Stimulated activated naive CD4-positive, alpha-beta T cell treated with Interleukin-2 at 50 U/mL for 16 hours (primary cell): ENCODE measurements around the gene GGT6.
"Not testable (repeated sequence)": the region's sequence is repeated elsewhere in the genome, so short reads cannot be mapped to it uniquely, and the experiment has no call there.

Experiments
- DNase-seq: peaks from one replicate; lab custom pipeline; 2025; lab: John Stamatoyannopoulos, UW

The GGT6 gene

GRCh38 chr17:4560421-4560820 is at the start of gene GGT6:
Gene GGT6, minus strand, starts transcription at chr17:4560577. Its CDS starts 56 bp downstream, at chr17:4560521.
- no peak for DNase-seq

GRCh38 chr17:4610162-4610561 is 49.8 kb upstream of the GGT6 start:
- no peak for DNase-seq

- no peak for DNase-seq
Measured at GRCh38 chr17:4609761-4610160, 49.4 kb upstream of the GGT6 start.

GRCh38 chr17:4607773-4608187 is 47.4 kb upstream of the GGT6 start:
- no peak for DNase-seq

- DNase-seq, result no peak
Measured at GRCh38 chr17:4607261-4607741, 46.9 kb upstream of the GGT6 start.

- no peak for DNase-seq
Measured at GRCh38 chr17:4605826-4606225, 45.4 kb upstream of the GGT6 start.

GRCh38 chr17:4604736-4605135 is 44.4 kb upstream of the GGT6 start:
- not testable (repeated sequence) for DNase-seq

- DNase-seq, result no peak
Measured at GRCh38 chr17:4604111-4604644, 43.8 kb upstream of the GGT6 start.

- DNase-seq, result no peak
Measured at GRCh38 chr17:4602041-4602440, 41.7 kb upstream of the GGT6 start.

GRCh38 chr17:4601326-4601725 is 40.9 kb upstream of the GGT6 start:
- no peak for DNase-seq

GRCh38 chr17:4600563-4600962 is 40.2 kb upstream of the GGT6 start:
- no peak for DNase-seq

GRCh38 chr17:4599505-4600281 is 39.3 kb upstream of the GGT6 start:
- DNase-seq, result no peak

GRCh38 chr17:4598776-4599504 is 38.6 kb upstream of the GGT6 start:
- DNase-seq, result no peak

GRCh38 chr17:4597975-4598374 is 37.6 kb upstream of the GGT6 start:
- no peak for DNase-seq

- no peak for DNase-seq
Measured at GRCh38 chr17:4596636-4597380, 36.4 kb upstream of the GGT6 start.

GRCh38 chr17:4595685-4596342 is 35.4 kb upstream of the GGT6 start:
- DNase-seq, result not testable (repeated sequence)

GRCh38 chr17:4594931-4595684 is 34.7 kb upstream of the GGT6 start:
- DNase-seq, result peak; percentile 17

- no peak for DNase-seq
Measured at GRCh38 chr17:4594406-4594805, 34.0 kb upstream of the GGT6 start.

GRCh38 chr17:4593021-4593421 is 32.6 kb upstream of the GGT6 start:
- DNase-seq, result no peak

GRCh38 chr17:4592240-4593005 is 32.0 kb upstream of the GGT6 start:
- DNase-seq, result no peak
